NK-92 treated with Interleukin-12 subunit alpha and Interleukin-12 subunit beta, amount 100 ng/mL, for 24 hours (cell line): ENCODE data around the gene ACBD6.

Experiments
- DNase-seq: peaks from one replicate; lab custom pipeline; 2025; lab: John Stamatoyannopoulos, UW

Gene ACBD6

DNA sequence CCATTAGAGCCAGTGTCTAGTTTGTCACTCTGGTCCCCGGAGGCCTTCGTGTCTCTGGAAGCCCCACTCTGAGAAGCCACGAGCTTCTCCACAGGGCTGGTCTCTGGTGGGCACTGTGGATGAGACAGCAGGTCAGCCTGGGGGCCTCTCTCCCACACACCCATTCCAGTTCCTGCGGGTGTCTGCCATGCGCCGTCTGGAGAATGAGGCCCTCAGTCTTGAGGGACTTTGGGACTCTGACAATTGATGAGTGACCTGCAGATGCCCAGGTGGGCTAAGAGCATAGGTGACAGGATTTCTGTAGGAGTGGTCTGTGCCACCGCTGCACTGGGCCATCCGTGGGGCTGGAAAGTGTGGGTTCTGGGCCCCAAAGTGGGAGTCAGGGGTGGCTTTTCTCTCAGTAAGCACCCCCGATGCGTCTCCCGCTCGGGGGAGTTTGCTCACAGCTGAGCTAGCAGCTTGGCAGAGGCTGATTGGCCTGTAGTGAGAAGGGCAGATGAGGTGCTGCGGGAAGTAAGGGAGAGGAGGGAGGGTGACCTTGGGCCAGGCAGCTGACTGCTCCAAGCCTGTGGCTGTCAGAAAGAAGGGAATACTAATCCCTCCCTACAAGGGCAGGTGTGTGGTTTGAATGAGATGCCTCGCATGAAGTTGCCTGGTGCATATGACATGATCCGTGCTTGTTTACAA is 245.9 kb downstream of the ACBD6 start:
- DNase-seq: no peak

DNA sequence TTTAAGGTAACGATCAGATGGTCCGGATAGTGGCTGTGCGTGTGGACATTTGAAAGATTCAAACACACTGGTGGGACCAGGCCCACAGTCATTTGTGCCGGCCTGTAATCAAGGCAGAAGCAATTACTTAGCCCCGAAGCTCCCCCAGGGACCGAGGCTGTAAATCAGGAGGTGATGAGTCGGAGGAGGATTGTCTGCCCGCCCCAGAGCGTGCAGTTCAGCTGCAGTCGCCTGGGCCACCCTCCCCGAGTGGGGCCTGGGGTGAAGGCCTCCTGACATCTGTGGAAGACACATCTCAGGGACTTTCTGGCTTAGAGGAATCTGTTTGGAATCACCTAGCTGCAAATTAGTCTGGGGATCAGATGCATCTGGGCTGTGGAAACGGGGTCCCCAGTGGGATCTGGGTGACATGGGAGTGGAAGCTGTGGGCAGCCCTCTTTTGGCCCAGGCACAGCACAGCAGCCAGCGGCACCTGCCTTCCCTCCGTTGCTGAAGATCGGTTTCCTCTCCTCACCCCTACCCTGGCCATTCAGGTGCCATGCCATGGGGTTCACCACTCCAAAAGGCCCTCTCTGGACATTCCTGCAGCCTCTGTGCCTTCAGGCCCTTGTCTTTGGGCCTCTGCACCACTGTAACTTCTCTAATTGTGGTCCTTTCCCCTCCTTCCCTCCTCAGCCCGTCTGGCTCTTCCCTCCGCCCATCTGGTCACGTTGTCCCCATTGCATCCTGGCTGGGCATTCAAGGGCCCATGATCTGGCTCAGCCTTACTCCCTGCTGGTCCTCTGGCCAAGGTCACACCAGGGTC is 246.6 kb downstream of the ACBD6 start:
- DNase-seq: no peak

DNA sequence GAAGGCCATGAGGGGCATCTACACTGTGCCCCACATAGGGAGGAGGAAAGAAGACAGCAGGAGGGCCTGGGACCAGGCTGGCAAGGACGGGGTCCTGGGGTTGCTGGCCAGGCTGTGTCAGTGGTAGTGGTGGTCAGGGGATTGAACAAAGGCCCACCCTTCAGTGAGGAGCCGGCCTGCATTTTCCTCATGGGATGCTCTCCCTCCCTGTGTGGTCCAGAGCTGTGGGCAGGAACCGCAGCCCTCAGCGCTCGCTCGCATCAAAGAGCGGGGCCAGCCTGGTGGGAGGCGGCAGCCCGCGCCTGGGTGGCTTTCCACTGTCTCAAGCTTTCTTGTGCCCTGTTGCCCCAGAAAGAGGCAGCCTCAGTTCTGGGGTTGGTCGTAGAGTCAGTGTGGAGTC is 247.5 kb downstream of the ACBD6 start:
- DNase-seq: no peak

DNA sequence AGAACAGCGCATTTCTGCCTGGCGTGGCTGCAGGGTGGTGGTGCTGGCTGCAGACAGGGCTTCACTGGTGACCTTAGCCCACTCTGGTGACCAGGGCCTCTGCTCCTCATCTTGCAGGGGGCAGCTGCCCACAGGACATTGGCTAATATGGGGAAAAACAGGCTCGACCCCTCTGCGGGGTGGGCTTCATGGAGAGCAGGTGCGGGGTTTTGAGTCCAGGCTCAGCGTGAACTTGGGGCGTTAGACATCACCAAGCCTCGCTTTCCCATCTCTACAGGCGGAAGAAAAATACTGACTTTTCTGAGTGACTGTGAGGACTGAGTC is 247.9 kb downstream of the ACBD6 start:
- DNase-seq: no peak

DNA sequence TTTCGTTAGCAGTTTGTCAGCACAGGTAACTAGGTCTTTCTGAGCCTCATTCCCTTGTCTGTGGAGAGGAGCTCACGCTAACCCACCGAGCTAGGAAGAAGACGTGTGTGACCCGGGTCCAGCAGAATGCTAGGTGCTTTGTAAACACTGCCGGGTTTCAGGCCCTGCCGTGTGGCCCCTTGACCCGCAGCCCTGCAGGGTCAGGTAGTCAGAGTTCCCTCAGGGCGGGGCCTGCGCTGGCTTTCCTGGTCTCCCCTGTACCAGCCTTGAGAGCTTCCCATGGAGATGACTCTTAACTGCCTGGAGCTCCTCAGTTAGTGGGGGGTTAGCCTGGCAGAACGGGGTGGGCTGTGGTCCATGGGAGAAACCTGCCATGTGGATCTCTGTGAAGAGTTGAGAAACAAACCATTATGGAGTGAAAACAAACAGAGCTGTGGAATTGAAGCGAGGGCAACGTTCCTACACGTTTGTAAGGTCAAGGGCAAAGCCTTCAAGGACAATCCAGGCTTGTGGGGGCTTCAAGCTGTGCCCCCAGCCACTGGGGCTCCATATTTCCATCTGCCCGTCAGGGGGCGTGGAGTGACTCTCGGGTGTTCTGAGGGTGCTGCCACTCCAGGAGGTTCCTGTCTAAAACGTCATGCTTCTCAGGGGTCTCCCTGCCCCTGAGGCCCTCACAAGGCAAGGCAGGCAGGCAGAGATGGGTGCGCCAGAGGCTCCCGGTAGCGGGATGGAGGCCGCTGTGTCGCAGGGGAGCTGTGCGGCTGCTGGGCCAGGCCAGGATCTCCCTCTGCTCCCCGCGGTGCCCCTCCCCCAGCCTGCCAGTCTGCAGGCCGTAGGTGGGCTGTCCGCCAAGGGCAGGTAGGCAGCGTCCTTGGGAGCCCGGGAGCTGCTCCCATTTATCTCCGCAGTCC is 248.5 kb downstream of the ACBD6 start:
- DNase-seq: no peak

DNA sequence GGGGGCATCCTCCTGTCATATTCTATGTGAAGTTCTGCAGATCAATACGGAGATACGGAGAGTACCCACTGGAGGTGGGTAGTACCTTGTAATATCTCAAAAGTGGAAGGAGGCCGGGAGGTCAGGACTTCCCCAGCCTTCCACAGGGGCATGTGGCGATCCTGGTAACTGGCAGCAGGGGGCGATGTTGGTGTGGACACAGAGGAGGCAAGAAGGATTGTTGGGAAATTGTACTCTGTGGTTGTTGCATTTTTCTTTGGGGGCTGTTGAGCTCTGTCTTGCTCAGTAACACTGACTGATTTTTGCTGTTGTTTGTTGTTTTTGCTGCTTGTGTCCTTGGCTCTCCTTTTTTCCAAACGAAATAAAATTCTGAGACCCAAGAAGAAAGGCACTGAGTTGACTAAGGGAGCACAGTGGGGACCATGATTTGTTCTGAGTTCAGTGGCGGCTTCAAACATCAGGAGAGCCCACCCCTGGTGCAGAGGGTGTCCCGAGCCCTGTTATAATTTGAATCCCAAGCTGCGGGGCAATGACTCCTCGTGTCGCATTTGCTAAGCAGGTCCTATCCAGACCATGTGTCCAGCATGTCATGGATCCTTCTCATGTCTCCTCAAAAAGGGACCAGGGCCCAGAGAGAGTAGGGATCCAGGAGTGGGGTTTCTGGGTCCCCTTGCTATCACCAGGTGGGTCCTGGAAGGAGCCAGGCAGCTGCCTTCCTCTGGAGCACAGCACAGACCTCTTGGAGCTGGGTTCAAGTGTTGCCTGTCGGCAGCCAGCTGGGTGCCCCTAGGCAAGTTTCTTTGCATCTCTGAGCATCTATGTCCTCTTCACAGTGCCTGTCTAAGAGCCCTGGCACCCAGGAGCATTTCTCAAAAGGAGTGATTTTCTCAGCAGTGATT is 249.5 kb downstream of the ACBD6 start:
- peak; percentile 63 for DNase-seq

DNA sequence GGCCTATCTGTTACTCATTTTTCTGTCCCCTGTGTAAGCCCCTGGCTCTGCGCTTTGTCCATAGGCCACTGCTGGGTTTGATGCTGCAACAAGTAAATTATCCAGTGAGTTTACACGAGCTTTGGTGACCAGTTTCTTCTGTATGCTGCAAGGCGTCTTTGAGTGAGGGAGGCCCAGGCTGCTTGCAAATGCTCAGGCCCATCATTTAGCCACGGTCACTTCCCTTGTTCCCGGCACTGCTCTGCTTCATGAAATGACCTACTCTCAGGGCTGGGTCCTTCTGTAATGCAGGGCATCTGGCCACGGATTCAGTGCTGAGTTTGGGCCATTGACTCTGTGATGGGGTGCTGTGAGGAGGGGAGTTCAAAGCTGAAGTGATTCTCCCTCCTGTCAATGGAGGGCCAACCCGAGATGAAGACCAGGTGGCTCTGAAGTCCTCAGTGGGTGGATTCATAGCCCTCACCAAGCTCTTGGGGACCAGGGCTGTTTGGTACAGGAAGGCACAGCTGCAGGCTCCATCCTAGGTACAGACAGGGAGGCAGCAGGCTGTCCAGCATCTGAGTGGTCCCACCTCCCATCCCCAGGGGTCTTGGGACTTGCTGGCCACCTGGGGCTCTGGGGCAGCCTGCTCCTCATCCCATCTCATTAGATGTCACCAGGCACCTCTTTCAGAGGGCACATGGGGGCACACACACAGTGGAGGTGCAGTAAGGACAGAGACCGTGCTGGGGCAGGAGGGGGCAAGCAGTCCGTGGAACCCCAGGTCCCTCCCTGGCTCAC is 250.7 kb downstream of the ACBD6 start:
- DNase-seq: no peak

DNA sequence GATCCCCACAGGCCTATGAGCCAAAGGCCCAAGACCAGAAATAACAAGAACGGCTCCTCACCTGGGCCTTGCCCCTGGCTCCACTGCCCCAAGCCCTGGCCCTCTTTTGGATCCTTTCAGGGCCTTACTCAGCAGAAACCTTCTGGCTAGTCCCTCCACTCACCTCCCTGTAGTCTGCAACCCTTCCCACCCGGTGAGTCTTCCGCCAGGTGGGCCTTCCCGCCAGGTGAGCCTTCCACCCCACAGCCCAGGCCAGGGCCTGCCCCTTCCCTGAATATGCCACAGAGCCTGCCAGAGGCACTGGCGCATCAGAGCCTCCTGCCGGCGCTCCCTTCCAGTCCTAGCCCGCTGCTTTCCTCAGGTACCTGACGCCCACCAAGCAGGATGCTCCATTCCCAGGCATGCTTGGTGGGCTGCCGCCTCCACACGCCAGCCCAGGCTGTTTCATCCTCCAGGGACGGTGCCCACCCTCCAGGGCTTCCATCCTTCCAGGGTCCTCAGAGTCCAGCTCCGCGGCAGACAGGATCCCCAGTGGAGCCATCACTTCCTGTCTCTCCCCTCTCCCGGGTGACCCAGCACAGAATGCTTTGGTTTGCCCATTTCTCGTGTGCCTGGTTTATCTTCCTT is 251.4 kb downstream of the ACBD6 start:
- no peak for DNase-seq

DNA sequence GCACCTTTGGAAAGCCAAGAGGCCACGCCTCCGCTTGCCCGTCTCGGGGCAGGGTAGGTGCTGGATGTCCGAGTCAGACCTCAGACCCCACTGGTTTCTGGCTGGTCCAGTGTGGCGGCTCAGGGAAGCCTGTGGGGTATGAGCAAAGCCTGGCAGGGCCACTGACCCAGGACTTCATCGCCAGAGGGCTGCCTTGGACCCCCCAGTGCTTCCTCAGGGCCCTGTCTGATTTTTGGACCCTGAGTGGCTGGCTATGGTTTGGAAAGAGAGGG is 251.9 kb downstream of the ACBD6 start:
- no peak for DNase-seq

DNA sequence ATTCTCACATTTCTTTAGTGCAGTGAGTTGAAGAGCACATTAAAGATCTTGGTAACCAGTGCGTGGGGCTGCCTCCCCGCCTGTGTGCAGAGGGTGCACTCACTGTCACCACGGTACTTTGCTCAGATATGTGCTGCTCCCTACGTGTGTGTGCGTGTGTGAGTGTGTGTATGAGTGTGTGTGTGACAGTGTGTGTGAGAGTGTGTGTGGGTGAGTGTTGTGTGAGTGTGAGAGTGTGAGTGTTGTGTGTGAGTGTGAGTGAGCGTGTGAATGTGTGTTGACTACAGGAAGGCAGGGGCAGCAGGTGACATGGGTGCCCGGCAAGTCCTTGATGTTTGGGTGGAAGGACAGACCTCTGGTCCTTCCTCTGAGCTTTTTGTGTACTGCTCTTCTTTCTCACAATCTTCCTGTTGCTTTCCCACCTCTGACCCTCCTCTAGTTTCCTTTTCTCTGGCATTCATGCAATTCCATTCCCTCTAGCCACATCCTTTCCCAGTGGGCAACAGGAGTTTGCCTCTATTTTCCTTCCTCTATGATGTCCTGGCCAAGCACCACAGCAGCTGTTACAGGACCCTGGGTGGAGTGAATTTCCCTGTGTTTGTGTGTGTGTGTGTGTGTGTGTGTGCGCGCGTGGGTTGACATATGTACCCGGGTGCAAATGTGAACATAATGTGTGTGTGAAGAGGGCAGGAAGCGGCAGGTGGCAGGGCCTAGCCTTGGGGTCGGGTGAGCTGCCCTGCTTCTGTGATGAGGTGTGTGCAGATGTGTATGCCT is 252.5 kb downstream of the ACBD6 start:
- no peak for DNase-seq

DNA sequence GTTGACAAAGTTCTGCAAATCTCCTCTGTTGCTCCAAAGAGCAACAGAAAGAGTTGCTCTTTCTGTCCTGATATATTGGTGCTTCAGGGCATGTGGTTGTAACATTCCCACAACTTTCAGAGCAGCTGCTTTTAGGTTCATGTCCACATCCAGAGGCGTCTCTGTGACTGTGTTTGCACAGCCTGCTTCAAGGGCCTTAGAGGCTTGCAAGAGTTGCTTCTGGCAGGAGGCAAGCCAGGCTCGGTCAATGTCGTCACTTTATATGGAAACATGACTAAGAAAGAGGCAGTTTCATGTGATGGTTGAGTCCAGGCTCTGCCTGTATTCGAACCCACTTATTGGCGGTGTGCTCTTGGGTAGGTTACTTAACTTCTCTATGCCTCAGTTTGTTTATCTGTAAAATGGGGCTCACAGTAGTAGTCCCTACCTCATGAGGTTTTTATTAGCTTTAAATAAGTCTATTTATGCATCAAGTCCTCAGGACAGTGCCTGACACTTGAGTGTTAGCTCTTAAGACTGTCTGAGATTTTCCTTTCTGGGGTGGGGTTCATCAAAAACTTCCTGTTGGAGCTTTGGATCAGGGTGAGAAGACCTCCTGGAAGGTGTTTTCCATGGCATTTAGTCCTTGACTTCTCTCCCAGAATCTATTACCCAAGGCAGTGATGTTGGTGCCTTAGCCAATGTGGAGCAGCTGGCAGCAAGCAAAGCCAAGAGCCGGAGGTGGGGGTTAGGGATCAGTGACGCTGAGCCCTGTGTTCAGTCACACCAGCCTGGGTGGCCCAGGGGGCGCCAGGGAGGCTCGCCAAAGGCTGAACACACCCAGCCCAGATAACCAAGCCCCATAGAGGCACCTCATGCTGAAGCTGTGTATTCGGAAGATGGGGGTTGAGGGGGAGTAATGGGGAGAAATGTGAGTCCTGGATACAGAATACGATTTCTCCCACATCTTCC is 253.4 kb downstream of the ACBD6 start:
- DNase-seq: no peak

DNA sequence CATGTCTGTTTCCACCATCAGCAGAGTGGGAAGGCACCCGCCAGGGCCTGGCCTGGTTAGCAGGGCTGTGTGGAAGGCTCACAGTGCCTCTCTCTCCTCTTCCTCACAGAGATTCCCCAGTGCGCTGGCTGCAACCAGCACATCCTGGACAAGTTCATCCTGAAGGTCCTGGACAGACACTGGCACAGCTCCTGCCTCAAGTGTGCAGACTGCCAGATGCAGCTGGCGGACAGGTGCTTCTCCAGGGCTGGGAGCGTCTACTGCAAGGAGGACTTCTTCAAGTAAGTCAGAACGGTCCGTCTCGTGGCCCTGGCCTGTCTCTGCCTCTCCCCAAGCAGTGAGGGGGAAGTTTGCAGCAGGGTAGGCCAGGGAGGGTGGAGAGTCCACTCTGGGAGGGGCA is 254.2 kb downstream of the ACBD6 start:
- no peak for DNase-seq

DNA sequence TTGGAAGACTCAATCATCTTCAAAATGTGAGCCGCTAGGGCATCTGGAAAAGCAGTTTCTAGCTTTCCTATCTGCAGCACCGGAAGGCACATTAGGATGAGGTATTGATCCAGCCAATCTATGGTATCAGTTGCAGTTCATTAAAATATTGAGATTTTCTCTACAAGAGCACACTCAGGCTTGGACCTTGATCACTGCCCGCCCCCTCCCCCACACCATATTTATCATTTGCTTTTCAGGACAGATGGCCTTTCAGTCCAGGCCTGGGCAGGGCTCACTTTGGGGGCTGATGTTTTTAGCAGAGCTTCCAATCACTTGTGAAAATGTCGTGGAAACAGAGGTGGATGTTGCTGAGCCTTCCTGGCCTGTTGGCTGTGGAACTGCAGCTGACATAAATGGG is 254.8 kb downstream of the ACBD6 start:
- no peak for DNase-seq

DNA sequence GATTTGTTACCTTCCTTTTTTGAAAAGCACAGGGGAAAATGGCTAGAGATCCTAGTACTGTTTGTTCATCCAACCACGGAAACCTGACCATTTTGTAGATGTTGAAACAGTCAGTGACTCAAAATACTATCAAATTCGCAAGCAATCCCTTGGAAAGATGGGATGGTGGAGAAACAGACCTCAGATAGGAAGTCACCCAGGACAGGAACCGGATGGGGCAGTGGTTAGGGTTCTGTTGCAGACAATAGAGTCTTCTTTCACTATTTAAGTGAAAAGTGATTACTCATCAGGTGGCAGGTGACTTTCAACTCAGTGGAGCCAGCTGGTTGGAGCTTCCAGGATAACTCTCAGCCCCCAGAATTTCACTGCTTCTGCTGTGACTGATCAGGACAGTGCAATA is 255.3 kb downstream of the ACBD6 start:
- DNase-seq: peak; percentile 38

DNA sequence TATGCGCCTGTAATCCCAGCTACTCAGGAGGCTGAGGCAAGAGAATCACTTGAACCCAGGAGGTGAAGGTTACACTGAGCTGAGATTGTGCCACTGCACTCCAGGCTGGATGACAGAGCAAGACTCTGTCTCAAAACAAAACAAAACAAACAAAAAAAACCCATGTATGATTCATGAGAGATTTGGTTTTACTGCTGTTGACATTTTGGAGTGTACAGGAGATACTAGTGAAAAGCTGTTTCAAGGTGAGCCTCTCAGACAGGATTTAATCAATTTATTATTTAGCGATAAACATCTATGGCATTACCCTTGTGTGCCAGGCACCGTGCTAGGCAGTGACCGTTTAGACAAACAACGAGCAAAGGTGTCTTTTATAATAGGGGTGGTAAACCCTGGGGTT is 255.8 kb downstream of the ACBD6 start:
- no peak for DNase-seq

DNA sequence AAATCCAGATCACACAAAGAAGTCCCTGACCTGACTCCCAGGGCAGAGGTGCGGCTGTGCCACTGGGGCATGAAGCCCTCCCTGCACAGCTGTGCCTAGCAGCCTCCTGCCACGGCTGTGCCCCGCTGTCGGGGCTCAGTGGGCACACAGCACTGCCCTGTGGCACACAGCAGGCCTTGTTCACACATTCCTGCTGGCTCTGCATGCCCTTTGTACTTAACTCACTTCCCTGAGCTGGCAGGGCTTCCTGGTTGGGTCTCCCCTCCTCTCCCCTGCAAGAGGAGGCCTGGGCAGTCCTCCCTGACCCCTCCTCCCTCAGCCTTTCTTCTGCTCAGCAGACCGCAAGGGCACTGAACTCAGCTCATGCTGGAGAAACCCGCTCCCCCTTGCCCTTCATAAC is 257.5 kb downstream of the ACBD6 start:
- no peak for DNase-seq

DNA sequence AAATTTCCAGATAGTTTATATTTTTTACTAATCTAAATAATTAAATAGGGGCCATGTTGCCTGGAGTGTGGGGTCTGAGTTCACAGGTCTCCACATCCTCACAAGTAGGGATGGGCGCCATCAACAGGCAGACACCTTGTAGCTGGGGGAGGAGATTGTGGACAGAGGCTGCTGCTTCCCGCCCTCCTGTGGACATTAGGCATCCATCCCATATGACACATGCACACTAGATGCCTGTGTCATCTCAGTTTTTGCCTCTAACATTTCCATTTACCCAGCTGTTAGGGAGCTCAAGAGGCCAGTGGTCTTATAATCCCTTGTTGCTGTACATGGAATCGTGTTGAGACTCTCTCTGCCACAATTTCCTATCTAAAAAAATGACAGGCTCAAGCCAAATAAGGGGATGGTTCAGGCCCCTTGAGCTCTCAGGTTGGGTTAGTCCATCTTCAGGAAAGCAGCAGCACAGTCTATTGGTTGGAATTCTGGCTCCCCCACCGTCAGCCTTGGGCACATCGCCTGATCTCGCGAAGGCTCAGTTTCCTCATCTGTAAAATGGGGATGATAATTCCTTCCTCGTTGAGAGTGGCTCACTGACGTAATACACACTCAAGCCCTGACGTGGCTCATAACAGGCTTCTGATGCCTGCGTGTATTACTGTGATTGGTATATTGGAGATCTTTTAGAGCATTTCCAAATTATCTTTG is 258.7 kb downstream of the ACBD6 start:
- DNase-seq: no peak
